H1 (cell line): ENCODE data around the gene TCF7L2.

Experiments
- CBX8 ChIP-seq: fragments of 300-800, 300-1000 bp; sonication (generic); IDR thresholded peaks from 2 replicates; pipeline ENCODE4 v1.7.1; 2016; ENCODE audit warnings: low read depth, low read length, borderline replicate concordance
- CHD1 ChIP-seq: IDR thresholded peaks from 2 replicates; pipeline ENCODE4 v1.6.1; 2012; ENCODE audit warnings: low read depth, low read length, improper control_type of control experiment
- CREB1 ChIP-seq: IDR thresholded peaks from 2 replicates; pipeline ENCODE4 v1.6.1; 2012; ENCODE audit warnings: inconsistent platforms
- POLR2A ChIP-seq, 2 experiments: IDR thresholded peaks; 1 replicate in 1 of 2; 2 replicates in 1 of 2; pipeline ENCODE4 v1.6.1; 2011; ENCODE audit warnings: low read depth in 2 of 2, low read length in 2 of 2, mild to moderate bottlenecking in 2 of 2; ENCODE audit errors: control extremely low read depth in 1 of 2
- POLR2AphosphoS5 ChIP-seq: IDR thresholded peaks from 2 replicates; pipeline ENCODE4 v1.6.1; 2011; ENCODE audit warnings: low read depth, low read length
- RNF2 ChIP-seq: fragments of 200-900, 300-1000 bp; sonication (generic); IDR thresholded peaks from 2 replicates; pipeline ENCODE4 v1.7.1; 2016; ENCODE audit warnings: borderline replicate concordance, low read depth, mild to moderate bottlenecking, antibody characterized with exemption, low read length; ENCODE audit not compliant: poor library complexity, severe bottlenecking; ENCODE audit errors: missing control alignments
- SP1 ChIP-seq: IDR thresholded peaks from 2 replicates; pipeline ENCODE4 v1.6.1; 2011; ENCODE audit warnings: low read depth, low read length
- TEAD4 ChIP-seq: IDR thresholded peaks from 2 replicates; pipeline ENCODE4 v1.6.1; 2012; ENCODE audit warnings: low read depth, low read length, inconsistent platforms, mixed read lengths
- TF ChIP-seq, protein P1 (sequence below), 3 experiments: IDR thresholded peaks; 1 replicate in 2 of 3; 2 replicates in 1 of 3; pipeline versions ENCODE4 v1.5.1 to v1.6.1; 2011; ENCODE audit warnings: low read length in 3 of 3, mild to moderate bottlenecking in 3 of 3, inconsistent platforms in 2 of 3, low read depth in 1 of 3, moderate library complexity in 1 of 3; ENCODE audit not compliant: insufficient read depth in 1 of 3; ENCODE audit errors: control extremely low read depth in 1 of 3
- TF ChIP-seq, protein P2 (sequence below): IDR thresholded peaks from 2 replicates; pipeline ENCODE4 v1.6.1; 2011; ENCODE audit warnings: low read length, improper control_type of control experiment
- TF ChIP-seq, protein P3 (sequence below): IDR thresholded peaks from 2 replicates; pipeline ENCODE4 v1.6.1; 2012; ENCODE audit warnings: inconsistent platforms

DNA sequence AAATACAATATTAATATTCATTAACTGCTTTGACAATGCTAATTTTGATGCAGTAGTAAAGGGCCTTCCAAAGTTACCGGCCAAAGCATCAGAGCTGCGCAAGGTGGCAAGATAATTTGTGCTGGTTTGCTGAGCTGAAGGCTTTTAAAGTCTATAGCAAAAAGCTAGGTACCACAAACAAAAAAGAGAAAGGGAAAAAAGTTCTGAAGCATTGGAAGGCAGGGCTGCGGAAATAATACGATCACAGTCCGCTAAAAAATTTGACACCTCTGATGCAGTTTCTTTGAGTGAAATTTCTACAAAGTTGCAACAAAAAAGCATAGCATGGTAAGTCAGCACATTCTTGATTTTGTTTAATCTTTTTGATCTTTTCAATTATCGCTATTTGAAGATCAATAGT lies 175.6 kb downstream of the TCF7L2 start:
- TF ChIP-seq, protein P1, sequence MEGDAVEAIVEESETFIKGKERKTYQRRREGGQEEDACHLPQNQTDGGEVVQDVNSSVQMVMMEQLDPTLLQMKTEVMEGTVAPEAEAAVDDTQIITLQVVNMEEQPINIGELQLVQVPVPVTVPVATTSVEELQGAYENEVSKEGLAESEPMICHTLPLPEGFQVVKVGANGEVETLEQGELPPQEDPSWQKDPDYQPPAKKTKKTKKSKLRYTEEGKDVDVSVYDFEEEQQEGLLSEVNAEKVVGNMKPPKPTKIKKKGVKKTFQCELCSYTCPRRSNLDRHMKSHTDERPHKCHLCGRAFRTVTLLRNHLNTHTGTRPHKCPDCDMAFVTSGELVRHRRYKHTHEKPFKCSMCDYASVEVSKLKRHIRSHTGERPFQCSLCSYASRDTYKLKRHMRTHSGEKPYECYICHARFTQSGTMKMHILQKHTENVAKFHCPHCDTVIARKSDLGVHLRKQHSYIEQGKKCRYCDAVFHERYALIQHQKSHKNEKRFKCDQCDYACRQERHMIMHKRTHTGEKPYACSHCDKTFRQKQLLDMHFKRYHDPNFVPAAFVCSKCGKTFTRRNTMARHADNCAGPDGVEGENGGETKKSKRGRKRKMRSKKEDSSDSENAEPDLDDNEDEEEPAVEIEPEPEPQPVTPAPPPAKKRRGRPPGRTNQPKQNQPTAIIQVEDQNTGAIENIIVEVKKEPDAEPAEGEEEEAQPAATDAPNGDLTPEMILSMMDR (IDR thresholded peaks at IDR 0.05; ENCODE audit: control extremely low read depth in 1 of 3, insufficient read depth in 1 of 3, low read depth in 1 of 3, low read length in 3 of 3), result no peak
- TF ChIP-seq, protein P2, sequence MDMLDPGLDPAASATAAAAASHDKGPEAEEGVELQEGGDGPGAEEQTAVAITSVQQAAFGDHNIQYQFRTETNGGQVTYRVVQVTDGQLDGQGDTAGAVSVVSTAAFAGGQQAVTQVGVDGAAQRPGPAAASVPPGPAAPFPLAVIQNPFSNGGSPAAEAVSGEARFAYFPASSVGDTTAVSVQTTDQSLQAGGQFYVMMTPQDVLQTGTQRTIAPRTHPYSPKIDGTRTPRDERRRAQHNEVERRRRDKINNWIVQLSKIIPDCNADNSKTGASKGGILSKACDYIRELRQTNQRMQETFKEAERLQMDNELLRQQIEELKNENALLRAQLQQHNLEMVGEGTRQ, result no peak
- TF ChIP-seq SP1 (no peak), POLR2AphosphoS5 (no peak), CREB1 (no peak), CHD1 (no peak), RNF2 (no peak), CBX8 (no peak), TEAD4 (no peak), POLR2A (IDR thresholded peaks at IDR 0.05; ENCODE audit: control extremely low read depth in 1 of 2, low read depth in 2 of 2, low read length in 2 of 2) (no peak)
- TF ChIP-seq, protein P3, sequence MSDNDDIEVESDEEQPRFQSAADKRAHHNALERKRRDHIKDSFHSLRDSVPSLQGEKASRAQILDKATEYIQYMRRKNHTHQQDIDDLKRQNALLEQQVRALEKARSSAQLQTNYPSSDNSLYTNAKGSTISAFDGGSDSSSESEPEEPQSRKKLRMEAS, result no peak
